ENCODE data around the gene PIWIL1.

Gene PIWIL1

DNA sequence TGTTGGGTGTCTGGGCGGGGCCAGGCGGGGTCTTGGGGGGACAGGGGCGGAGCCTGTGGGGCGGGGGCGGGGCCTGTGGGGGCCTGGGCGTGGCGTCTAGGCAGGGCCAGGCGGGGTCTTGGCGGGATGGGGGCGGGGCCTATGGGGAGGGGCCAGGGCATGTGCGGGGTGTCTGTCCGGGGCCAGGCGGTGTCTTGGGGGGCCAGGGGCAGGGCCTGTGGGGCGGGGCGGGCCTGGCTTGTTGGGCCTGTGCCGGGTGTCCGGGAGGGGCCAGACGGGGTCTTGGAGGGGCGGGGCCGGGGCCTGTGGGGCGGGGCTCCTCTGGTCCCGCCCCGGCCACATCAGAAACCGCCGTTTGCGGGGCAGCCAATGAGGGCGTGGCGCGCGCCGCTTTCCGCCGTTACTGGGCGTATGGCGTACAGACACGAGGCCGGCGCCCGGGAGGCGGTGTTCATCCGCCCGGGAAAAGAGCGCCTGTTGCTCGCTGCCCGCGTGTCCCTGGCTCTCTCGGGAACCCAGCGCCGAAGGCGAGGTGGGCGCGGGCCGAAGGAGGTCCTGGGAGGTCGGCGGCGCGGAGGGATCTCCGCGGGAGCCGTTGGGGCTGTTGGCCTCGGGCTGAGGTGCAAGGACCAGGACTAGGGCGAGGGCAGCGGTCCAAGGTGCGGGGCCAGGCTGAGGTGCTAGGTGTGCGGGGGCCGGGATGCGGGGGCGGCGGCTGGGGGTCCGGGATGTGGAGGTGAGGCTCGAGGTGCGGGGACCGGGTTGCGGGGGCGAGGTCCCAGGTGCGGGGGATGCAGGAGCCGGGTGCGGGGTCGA lies at the start of gene PIWIL1:
TSS of gene PIWIL1 (plus strand) at position 400 of the 816 bp plus-strand sequence. CDS start 4,705 bp downstream, outside the sequence.
- DNase-seq (ENCODE audit: low read depth, low spot score), result no peak

DNA sequence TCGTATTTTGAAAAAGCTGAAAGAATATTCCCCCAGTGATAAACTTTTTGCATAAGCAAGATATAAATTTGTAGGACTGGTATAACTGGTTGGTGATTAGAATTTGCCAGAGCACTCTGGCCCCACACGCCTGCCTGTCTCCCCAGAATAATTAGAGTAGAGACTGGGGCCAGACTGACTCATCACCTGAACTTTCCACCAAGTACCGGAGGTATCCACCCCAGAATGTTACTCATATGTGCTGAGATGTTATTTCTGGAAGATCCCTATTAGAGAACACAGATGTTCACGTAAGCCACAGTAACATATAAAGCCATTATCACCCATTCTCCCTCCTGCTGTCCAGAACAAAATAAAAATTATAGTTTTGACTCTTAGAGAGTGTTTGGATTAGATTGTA lies 49.5 kb upstream of the PIWIL1 start:
- DNase-seq (ENCODE audit: low read depth, low spot score), result no peak

DNA sequence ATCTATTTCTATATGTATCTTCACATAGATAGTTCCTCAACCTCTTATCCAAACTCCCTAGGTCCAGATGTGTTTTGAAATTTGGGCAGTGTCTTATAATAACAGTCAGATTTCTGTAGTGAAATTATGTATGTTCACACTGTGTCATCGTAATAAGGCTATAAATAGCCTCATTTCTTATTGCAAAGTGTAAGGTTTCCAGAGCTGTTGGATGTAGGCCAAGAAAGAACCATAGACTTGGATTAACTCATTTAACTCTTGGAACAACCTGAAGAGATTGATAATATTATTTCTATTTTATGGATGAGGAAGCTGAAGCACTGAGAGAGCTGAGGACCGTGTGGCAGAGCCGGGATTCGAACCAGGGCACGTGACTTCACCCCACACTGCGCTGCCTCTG lies 49.0 kb upstream of the PIWIL1 start:
- no peak for DNase-seq (ENCODE audit: low read depth, low spot score)

DNA sequence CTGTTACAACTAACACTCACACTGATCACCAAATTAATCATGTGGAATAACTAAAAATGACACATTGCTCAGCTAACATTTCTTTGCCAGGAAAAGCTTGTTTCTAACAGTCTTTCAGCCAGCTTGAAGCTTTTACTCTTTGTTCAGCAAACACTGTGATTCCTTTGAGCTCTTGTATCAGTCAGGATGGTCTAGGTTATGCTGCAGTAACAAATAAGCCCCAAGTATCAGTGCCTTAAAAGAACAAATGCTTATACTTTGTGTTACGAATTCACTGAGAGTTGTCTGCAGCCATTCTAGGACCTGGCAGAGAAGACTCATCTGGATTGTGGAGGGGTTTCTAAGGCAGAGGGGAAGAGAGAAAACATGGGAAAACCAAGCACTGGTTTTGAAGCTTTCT lies 47.6 kb upstream of the PIWIL1 start:
- DNase-seq (ENCODE audit: low read depth, low spot score), result no peak

DNA sequence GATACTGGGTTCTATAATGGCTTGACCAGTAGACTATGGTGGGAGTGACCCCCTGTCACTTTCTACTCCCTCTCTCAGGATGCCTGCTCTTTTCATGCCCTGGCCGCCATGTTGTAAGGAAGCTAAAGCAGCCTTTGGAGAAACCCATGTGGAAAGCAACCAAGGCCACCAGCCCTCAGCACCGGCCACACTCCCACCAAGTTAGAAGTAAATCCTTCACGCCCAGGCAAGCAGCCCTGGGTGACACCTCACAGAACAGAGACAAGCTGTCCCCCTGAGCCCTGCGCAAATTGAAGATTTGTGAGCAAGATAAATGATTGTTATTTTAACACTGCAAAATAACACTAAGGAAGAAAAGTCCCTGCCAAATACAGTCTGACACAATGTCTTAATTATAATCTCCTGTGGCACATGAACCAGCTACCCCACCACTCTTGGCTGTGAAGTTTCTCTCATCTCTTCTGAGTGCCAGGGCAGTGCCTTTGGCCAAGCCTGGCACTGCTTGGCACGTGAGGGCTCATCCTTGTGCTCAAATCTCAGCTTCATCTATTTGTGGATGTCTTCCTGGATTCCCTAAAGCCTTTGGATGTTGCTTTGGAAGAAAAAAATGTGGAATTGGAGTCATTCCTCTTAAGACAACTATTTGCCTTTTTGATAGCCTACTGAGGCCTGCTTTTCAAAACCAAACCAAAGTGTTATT lies 39.2 kb upstream of the PIWIL1 start:
- DNase-seq (ENCODE audit: low read depth, low spot score), result no peak

DNA sequence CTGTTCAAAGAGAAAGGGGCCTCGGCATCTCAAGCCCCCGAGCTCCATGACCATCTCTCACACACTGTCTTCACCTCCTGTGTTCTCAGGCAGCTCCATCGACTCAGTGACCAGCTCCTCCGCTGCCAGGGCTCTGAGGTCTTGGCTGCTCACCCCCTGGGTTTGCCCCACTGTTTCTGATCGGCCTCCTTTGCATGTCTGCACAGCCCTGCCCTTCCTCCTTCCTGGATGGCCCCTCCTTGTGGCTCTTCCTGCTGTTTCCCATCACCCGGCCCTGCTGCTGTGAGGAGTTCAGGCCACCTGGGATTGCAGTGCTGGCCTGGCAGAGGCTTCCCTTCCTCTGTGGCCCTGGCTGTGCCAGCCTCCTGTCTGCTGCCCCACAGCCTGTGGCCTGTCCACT lies 38.1 kb upstream of the PIWIL1 start:
- no peak for DNase-seq (ENCODE audit: low read depth, low spot score)

DNA sequence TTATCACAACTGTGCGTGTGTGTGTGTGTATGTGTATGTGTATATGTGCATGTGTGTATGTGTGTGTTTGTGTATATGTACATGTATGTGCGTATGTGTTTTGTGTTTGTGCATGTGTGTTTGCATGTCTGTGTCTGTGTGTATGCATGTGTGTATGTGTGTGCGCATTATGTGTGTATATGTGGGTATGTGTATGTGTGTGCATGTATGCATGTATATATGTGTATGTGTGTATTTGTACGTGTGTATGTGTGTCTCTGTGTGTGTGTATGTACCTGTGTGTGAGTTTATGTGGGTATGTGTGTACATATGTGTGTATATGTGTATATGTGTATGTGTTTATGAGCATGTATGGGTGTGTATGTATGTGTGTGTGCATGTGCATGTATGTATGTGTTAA lies 37.6 kb upstream of the PIWIL1 start:
- no peak for DNase-seq (ENCODE audit: low read depth, low spot score)

DNA sequence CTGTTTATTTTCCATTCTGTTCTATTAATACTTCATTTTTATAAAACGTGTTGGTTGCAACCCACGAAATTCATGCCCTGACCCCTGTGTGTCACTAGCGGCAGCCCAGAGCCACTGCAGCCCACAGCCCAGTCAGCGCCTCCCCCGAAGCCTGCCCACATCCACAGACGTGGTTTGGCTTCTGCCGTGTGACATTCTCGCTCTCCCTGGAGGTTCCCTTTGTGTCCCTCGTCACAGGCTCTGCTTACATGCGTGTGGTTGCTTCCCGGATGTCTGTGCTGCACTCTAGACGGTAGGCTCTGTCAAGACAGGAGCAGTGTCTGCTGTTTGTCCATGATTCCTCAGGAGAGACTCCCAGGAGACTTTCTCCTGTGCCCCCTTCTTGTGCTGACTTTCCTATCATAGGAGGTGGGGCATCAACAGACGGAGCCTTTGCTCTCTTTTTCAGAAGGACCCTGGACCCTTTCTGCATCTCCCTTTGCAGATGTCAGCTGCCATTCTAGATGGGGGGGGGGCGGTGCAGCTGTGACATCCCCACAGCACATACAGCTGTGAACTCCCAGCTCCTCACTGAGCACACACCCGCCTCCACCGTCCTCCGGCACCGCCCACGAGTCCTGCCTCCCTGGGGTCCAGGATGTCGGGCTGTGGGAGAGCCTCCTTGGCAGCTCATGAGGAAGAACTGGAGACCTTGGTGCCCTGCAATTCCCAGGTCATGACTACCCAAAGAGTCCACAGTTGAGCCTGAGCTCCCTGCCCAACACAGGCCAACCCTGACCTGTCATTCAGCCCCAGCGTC lies 36.8 kb upstream of the PIWIL1 start:
- no peak for DNase-seq (ENCODE audit: low read depth, low spot score)

DNA sequence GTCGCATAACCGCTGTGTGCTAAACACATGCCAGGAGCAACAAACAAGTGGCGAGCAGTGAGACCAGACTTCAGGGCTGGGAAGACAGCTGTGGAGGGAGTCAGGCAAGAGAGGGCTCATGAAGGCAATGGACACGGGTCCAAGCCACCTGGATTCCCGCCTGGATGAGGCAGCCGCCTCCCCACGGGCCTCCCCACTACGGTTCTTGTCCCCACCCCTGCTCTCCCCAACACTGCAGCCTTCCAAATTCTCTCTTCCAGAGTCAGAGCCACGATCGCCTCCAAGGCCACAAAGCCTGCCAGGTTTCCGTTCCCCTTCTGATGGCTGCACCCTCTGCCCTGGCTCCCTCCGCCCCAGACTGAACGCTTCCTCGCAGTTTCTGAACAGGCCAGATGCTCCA lies 36.1 kb upstream of the PIWIL1 start:
- DNase-seq (ENCODE audit: low read depth, low spot score), result no peak

DNA sequence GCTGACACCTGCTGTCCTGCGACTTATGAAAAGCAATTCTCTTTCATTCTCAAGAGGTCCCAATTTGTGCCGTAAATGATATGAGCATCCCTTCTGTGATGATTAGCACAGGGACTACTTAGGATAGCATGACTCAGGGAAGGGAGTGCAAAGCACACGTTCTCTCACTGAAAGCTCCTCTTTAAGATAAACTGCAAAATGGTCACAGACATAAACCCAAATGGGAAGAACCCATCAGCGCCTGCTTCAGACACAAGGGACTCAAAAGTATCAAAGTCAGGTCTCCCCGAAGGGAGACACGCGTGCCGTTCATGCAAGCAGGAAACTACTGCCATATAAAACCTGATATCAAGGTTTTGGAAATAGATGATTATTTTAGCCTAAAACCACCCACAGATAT lies 33.9 kb upstream of the PIWIL1 start:
- no peak for DNase-seq (ENCODE audit: low read depth, low spot score)

DNA sequence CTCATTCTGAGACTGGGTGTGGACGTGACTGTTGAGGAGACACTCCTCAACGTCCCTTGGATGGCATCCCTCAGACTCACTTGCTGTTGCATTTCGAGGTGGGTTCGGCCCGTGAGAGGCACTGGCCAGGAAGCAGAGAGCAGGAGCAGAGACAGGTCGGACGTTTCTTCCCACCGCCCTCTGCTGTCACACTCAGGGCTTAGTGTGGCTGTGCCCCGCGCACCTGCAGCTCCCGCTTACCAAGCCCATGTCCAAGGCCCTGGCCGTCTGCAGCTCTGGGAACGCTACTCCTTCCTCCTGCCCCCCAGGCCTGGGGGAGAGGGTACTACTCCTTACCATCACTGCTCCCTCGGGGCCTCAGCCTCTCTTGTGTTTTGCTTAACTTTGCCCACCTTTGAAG lies 29.8 kb upstream of the PIWIL1 start:
- no peak for DNase-seq (ENCODE audit: low read depth, low spot score)

DNA sequence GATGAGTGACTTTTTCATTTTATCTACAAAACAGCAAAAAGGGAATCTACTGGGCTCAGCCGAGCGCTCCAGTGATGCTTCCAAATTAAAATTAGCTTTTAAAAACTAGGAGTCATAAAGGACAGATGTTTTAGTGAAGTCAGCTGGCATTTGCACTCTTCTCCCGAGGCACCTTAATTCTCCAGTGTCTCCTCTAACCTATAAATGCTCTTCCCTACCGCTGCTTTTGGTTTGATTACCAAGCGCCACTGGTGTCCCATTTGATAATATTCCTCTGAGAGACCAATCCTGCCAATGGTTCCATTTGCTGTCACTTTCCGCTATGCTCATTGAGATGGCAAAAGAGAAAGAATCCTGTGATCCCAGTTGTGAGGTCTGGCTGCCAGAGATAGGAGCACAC lies 29.3 kb upstream of the PIWIL1 start:
- no peak for DNase-seq (ENCODE audit: low read depth, low spot score)

DNA sequence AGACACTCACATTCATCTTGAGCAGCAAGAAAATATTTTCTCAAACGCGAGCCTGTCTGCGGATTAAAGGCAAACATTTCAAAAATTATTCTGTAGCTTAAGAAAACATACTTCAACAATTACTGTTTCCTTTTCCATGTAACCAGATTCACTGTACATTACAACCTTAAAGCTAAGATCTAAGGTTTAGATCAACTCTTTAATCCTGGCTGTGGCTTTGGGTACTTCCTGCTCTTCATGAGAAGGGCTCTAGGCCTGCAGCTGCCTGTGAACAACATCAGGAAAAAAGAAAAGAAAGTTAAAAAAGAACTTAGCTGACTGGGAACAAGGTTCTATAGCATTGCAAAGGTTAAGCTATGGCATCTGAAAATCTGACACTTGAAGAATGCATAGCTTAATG lies 21.4 kb upstream of the PIWIL1 start:
- no peak for DNase-seq (ENCODE audit: low read depth, low spot score)

DNA sequence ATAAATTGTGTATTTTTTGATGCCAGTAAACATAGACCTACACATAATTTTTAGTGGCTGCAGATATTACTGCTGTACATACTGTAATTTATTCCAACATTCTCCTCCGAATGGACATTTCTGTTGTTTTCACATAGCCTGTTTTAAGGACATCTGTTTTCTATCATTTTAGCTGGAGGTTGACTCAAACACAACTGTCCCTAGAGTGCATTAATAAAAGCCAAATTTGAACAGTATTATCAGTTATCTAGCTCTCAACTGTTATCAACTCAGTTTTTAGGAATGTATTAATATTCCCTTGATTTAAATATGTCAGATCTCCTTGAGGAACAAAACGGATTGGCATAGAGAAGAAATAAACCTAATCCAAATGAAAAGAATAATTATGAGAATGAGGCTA lies 17.2 kb upstream of the PIWIL1 start:
- DNase-seq (ENCODE audit: low read depth, low spot score), result no peak

DNA sequence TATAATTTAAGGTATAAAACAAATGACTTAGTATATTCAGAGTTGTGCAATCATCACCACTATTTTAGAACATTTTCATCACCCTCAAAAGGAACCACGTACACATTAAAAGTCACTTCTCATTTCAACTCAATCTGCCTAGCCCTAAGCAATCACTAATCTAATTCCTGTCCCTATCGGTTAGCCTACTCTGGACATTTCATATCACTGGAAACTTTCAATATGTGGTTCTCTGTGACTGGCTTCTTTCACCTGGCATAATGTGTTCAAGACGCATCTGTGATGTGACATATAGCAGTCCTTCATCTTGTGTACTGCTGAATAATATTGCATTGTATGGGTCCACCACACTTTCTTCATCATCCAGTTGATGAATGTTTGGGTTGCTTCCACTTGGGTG lies 15.4 kb upstream of the PIWIL1 start:
- no peak for DNase-seq (ENCODE audit: low read depth, low spot score)

DNA sequence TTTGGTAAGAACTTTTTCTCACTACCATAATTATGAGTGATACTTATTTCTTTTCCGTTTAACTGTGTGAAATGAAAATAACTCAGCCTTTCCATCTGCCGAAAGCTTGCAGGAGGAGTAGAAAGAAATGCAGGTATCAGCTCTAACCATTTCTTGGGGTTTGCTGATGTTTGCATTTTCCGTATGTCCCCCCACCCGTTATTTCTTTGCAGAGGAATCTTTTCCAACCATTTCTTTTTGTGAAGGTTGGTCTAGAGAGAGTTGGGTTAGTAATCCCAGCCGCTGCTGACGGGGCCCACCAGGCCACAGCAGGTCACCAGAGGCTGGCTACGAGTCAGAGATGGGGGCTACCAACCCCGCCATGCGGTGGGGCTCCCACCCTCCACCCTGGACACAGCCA lies 7.0 kb upstream of the PIWIL1 start:
- DNase-seq (ENCODE audit: low read depth, low spot score), result no peak

DNA sequence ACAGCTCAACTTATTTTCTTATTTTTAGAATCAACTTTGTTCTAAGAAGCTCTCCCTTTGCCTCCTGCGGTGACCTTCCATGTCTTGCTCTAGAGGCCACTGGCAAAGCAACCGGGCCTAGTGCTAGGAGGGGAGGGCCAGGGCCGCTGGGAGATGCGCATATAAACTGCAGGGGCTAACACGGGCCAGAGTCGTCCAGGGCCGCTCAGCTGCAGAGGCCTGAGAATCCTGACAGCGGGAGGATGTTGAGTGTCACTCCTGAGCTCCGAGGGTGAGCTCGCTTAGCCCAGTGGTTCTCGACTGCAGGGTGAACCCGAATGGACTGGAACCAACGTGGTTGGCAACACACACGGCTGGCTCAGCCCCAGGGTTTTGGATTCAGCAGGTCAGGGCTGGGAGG lies 6.5 kb upstream of the PIWIL1 start:
- no peak for DNase-seq (ENCODE audit: low read depth, low spot score)

DNA sequence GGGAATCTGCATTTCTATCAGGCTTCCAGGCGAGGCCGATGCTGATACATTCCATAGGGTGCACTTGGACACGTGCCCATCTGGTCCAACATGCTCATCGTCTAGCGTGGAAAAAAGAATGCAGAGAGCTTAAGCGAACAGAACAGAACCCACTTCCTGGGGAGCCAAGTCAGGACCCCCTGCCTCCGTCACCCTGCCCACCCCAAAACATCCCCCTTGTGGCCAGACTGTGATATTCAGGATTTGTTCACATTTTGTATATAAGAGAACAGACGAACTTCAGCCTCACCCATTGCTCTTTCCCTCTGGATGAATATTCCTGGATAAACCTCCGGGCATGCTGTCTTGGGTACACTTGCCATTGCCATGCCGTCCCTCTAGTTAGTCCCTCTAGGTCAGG lies 4.3 kb upstream of the PIWIL1 start:
- DNase-seq (ENCODE audit: low read depth, low spot score), result no peak

DNA sequence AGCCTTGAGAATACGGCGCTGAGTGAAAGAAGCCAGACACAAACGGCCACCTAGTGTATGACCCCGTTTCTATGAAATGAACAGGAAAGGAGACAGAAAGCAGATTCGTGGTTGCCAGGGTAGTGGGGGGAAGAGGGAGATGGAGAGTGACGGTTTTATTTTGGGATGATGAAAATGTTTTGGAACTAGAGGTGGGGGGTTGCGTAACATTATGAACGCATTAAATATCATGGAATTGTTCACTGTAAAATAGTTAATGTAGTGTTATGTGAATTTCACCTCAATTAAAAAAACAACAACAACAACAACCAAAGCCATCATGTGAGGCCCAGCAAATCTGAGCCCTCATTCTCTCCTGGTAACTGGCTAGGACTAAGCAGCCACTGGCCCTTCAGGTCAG lies 3.3 kb upstream of the PIWIL1 start:
- DNase-seq (ENCODE audit: low read depth, low spot score), result no peak

DNA sequence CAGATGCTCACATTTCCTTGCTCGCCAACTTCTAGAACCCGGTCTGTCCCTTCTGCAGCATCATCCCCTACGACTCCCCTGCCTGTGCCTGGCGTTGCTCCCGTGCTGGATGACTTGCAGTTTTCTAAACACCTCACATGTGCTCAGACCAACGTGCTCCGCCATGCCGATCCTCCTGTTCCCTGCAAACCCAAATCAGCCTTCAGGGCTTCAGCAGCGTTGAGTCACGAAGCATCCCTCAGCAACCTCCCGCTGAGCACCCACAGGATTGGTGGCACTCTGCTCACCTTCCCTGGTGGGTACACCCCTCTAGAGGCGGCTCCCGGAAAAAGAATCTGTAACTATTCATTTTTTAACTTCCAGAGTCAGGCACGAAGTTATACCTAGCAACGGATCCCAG lies 2.8 kb upstream of the PIWIL1 start:
- DNase-seq (ENCODE audit: low read depth, low spot score), result no peak

DNA sequence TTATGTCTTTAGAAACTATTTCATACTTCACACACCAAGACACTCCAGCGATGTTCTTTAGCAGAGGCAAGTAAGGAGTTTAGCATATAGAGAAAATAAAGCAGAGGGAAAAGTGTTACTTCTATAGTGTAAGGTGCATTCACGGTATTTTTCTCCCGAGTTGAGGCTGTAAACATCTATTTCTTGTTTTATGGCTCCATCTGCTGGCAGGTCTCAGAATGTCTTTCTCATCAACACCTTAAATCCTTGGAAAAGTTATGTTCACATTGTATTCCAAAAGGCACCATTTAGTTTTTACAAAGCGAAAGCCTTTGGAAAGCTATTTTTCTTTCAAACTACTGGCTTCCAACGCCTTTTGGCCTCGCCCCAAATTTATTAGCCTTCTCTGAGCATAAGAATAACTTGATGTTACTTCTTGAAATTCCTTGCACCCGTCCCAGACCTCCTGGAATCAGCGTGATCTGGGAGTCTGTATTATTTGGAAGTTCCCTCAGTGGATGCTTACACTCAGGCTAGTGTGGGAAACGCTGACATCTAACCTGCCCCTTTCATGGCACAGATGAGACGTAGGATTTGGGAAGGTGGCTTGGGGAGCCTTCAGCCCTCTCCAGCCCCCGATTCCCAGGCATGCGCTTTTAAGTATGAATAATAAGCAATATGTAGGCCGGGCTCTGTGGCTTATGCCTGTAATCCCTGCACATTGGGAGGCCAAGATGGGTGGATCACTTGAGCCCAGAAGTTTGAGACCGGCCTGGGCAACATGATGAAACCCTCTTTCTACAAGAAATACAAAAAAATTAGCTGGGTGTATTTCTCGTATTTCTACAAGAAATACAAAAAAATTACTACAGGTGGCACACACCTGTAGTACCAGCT lies 1.9 kb upstream of the PIWIL1 start:
- DNase-seq (ENCODE audit: low read depth, low spot score), result no peak

All from iPS DF 19.7 (cell line).